Thyroid gland (tissue), 4 donors: ENCODE measurements around the gene NHSL1. TPM values are rescaled to one million over a fixed set of nuclear protein-coding genes. Genes with fewer than 3 reads are reported as not detected.

Source experiments
- DNase-seq, 2 donors: peaks; one replicate each; pipeline ENCODE4 v3.0.0-alpha.2; 2019
- H3K27ac ChIP-seq, 3 donors: fragments of 200-600 bp; sonication (generic); 1 replicate in 2 of 3; 2 replicates in 1 of 3; pipeline ENCODE4 v1.5.1; 2016 to 2019; ENCODE audit warnings: mild to moderate bottlenecking in 1 of 3, moderate library complexity in 1 of 3
- H3K27me3 ChIP-seq: fragments of 200-600 bp; sonication (generic); one replicate; pipeline ENCODE4 v1.5.1; 2019
- H3K36me3 ChIP-seq, 2 donors: fragments of 200-600 bp; sonication (generic); one replicate each; pipeline ENCODE4 v1.5.1; 2016 to 2019
- H3K4me1 ChIP-seq, 2 donors: fragments of 200-600 bp; sonication (generic); one replicate each; pipeline ENCODE4 v1.5.1; 2017 to 2019
- H3K4me3 ChIP-seq, 3 donors: fragments of 200-600 bp; sonication (generic); replicated peaks in 1 of 3; 1 replicate in 2 of 3; 2 replicates in 1 of 3; pipeline ENCODE4 v1.5.1; 2016; ENCODE audit warnings: mild to moderate bottlenecking in 1 of 3
- H3K9me3 ChIP-seq: fragments of 200-600 bp; sonication (generic); one replicate; pipeline ENCODE4 v1.5.1; 2017
- CTCF ChIP-seq, 6 experiments: fragments of 200-600 bp in 3 of 6; fragments of 450-650 bp in 3 of 6; sonication (generic) in 3 of 6; IDR thresholded peaks; one replicate each; pipeline ENCODE4 v1.5.1; 2016 to 2019; ENCODE audit warnings: antibody characterized with exemption in 6 of 6, mild to moderate bottlenecking in 2 of 6, inconsistent platforms in 1 of 6, moderate library complexity in 1 of 6
- POLR2A ChIP-seq, 2 donors: fragments of 450-650 bp; IDR thresholded peaks; one replicate each; pipeline ENCODE4 v1.6.1; 2017; ENCODE audit warnings: antibody characterized with exemption in 2 of 2, mild to moderate bottlenecking in 2 of 2, moderate library complexity in 1 of 2
- WGBS, 2 donors: methylation state at CpG; one replicate each; pipeline ENCODE4 v1.1.5; 2017; 5-methylcytosine and 5-hydroxymethylcytosine counted together
- intact Hi-C: fragments of 100-400 bp; cut with DNase I; formaldehyde crosslinking; loops from one replicate; pipeline ENCODE4 v1.15.1; 2023
- total RNA-seq, 4 donors: library from RNA; depleted of rRNA; stranded (reverse); fragments of >200 nt; gene quantifications; one replicate each; pipeline ENCODE4 v1.2.3, GENCODE V29; 2016

NHSL1 gene
- total RNA-seq, 4 donors from 2014 or later: 5.0 to 13.9 (median 8.6) TPM

- WGBS, 2 donors: 92 to 93% methylated on average over 46 of the region's 48 CpGs
- Histone ChIP-seq H3K27ac (no peak overlapping the region), H3K9me3 (no peaks in the 10 kb centered on the region), H3K4me3 (no peak overlapping the region), H3K27me3 (no peaks in the 10 kb centered on the region), H3K36me3 (no peaks in the 10 kb centered on the region), H3K4me1 (no peaks in the 10 kb centered on the region)
- no peak for DNase-seq
- intact Hi-C loops: loop anchor here (10.0 kb wide), 1 partner anchor 341 kb away; no protein-coding TSS in a partner anchor
- TF ChIP-seq CTCF (IDR thresholded peaks at IDR 0.05) (no peak), POLR2A (IDR thresholded peaks at IDR 0.05) (no peak)
Measured at GRCh38 chr6:138424004-138424904, 75.0 kb downstream of the NHSL1 start.

- Histone ChIP-seq H3K27me3 (no peaks in the 10 kb centered on the region), H3K4me1 (no peaks in the 10 kb centered on the region), H3K27ac (no peak overlapping the region), H3K36me3 (no peaks in the 10 kb centered on the region), H3K4me3 (no peak overlapping the region), H3K9me3 (no peaks in the 10 kb centered on the region)
- TF ChIP-seq POLR2A (IDR thresholded peaks at IDR 0.05) (no peak), CTCF (IDR thresholded peaks at IDR 0.05) (no peak)
- intact Hi-C loops: loop anchor here (10.0 kb wide), 1 partner anchor 342 kb away; no protein-coding TSS in a partner anchor
- DNase-seq: no peak
Measured at GRCh38 chr6:138422861-138423260, 76.4 kb downstream of the NHSL1 start.

GRCh38 chr6:138421608-138422007, 77.7 kb downstream of the NHSL1 start:
- Histone ChIP-seq H3K4me3 (no peak overlapping the region), H3K4me1 (no peaks in the 10 kb centered on the region), H3K9me3 (no peaks in the 10 kb centered on the region), H3K27ac (no peak overlapping the region), H3K36me3 (no peaks in the 10 kb centered on the region), H3K27me3 (no peaks in the 10 kb centered on the region)
- intact Hi-C loops: loop anchor here (10.0 kb wide), 1 partner anchor 343 kb away; no protein-coding TSS in a partner anchor
- no peak for DNase-seq
- no peak for TF ChIP-seq POLR2A (IDR thresholded peaks at IDR 0.05)
- WGBS, 2 donors: 84 to 97% methylated on average over 10 of the region's 10 CpGs

GRCh38 chr6:138421089-138421488, 78.2 kb downstream of the NHSL1 start:
- Histone ChIP-seq H3K36me3 (no peaks in the 10 kb centered on the region), H3K27ac (no peak overlapping the region), H3K27me3 (no peaks in the 10 kb centered on the region), H3K4me3 (no peak overlapping the region), H3K9me3 (no peaks in the 10 kb centered on the region), H3K4me1 (no peaks in the 10 kb centered on the region)
- 76 to 93% methylated on average over 6 of the region's 6 CpGs for WGBS, 2 donors
- TF ChIP-seq POLR2A (IDR thresholded peaks at IDR 0.05): no peak
- no peak for TF ChIP-seq CTCF (IDR thresholded peaks at IDR 0.05)
- intact Hi-C loops: loop anchor here (10.0 kb wide), 1 partner anchor 344 kb away; no protein-coding TSS in a partner anchor
- DNase-seq: no peak

GRCh38 chr6:138420356-138420755, 78.9 kb downstream of the NHSL1 start:
- Histone ChIP-seq H3K4me1 (no peaks in the 10 kb centered on the region), H3K27ac (no peak overlapping the region), H3K9me3 (no peaks in the 10 kb centered on the region), H3K4me3 (no peak overlapping the region), H3K36me3 (no peaks in the 10 kb centered on the region), H3K27me3 (no peaks in the 10 kb centered on the region)
- WGBS, 2 donors: 97 to 100% methylated on average over 4 of the region's 4 CpGs
- DNase-seq: no peak
- TF ChIP-seq POLR2A (IDR thresholded peaks at IDR 0.05) (no peak), CTCF (IDR thresholded peaks at IDR 0.05) (no peak)
- intact Hi-C loops: loop anchor here (10.0 kb wide), 1 partner anchor 344 kb away; no protein-coding TSS in a partner anchor
